ENCODE measurements around the gene FRMD7.

GRCh38 chrX:132045456-132045855 lies 82.4 kb downstream of the FRMD7 start:
- no peak for TF ChIP-seq OSR1 (CRISPR knock-in tag; IDR thresholded peaks at IDR 0.05)
- TF ChIP-seq TCF4 (CRISPR knock-in tag; IDR thresholded peaks at IDR 0.05; ENCODE audit: borderline replicate concordance) = no peak
- no peak for TF ChIP-seq BACH2 (CRISPR knock-in tag; IDR thresholded peaks at IDR 0.05; ENCODE audit: borderline replicate concordance)
